HG03025 (cell line): ENCODE measurements around the gene DMD.

ENCODE experiments used
- ATAC-seq: cut with Tn5 transposase; IDR thresholded peaks from one replicate; pipeline ENCODE4 v1.9.1; 2021; ENCODE audit warnings: mild to moderate bottlenecking, moderate library complexity; ENCODE audit not compliant: unreplicated experiment, low FRiP score

DMD gene

DNA sequence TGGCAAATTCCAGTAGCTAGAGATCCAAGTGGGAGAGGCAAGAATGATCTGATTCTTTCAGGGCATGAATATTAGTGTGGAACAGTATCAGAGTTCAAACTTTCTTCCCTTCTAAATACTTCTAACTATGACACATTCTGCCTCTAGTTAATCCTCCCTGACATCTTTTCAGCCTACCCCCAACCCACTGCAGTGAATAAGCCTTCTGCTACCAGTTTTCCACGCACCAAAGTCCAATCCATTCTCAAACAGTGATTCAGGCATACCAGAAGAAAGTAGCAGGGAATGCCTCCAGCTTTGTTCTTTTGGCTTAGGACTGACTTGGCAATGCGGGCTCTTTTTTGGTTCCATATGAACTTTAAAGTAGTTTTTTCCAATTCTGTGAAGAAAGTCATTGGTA lies 1984.1 kb downstream of the DMD start:
- no peak for ATAC-seq

DNA sequence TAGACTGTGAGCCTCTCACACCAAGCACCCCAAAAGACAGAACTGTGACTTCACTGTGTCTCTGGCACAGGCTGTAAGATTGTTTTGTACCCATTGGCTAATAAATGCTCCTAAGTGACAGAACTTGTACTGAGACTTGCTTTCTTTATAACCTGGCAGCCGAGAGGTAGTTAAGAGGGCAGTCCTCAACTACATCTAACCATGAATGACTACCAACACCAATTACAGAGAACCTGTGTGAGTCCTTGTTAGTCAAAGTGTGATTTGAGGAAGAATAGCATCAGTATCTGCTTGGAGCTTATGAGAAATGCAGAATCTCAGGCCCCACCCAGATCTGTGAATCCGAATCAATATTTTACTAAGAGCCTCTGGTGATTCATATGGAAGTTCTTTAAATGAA lies 1985.5 kb downstream of the DMD start:
- ATAC-seq, result no peak

DNA sequence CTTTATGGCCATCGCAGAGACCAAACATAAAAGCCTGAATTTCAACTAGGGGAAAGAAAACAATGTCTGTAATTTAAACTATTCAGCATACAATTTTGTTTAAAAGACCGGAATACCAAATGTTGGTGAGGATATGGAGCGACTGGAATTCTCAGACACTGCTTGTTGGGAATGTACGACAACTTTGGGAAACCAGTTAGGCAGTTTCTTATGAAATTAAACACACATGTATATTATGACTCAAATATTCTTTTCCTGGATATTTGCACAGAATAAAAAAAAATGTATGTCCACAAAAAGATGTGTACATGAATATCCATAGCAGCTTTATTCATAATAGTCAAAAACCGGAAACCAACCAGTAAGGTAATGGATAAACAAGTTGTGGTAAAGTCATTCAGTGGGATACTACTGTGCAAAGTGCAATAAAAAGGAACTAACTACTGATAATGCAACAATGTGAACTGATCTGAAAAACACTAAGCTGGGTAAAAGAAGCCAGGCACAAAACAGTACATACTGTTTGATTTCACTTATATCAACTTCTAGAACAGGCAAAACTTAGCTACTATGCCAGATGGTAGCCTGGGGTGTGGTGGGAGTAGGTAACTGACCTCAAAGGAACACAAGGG lies 1986.9 kb downstream of the DMD start:
- ATAC-seq, result no peak

DNA sequence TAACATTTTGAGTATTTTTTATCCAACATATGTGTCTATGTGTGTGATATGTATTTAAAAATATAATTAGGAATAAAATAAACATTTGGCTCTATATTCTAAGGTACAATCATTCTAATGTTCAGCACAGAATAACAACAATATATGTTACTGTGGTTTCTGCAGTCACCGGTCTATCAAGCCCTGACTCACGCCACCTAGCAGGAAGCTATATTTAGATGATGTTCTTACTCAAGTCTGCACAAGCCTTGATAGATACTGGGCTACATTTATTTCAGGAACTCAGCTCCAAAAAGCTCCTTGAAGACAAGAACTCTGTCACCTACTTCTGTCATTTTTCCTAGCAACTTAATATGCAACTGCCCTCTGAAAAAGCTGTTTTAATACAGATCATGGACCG lies 1987.5 kb downstream of the DMD start:
- peak; percentile 53 for ATAC-seq

DNA sequence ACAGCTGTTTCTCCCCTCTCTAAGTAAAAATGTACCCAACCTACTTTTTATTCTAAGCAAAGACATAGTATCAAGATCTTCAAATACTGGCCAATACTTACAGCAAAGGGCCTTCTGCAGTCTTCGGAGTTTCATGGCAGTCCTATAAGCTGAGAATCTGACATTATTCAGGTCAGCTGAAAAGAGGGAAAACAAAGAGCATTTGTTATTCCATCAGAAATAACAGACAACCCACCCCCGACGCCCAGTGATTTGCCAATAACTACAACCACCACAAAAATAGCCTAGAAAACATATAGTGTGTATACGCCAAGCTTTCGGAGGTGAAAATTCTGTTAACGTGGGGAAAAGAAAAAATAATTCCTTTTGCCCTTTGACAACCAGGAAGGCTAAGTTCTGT lies 1988.4 kb downstream of the DMD start:
- no peak for ATAC-seq

DNA sequence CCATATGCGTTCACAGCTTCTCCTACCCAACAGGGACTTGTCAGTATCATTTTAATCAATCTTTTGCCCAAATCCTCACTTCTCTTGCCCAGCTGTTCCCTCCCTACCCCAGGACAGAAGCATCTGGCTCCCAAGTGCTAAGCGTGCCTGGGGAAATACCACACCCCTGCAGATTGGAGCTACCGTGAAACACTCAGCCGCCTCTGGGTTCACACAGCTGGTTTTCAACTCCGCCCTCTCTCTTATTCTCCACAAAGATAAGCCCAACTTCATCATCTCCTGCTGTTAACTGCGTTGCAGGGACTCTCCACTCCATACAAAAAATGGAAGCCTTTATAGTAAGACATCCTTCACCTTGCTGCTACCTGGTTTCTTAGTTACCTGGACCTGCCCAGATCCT lies 1992.2 kb downstream of the DMD start:
- ATAC-seq, result no peak

DNA sequence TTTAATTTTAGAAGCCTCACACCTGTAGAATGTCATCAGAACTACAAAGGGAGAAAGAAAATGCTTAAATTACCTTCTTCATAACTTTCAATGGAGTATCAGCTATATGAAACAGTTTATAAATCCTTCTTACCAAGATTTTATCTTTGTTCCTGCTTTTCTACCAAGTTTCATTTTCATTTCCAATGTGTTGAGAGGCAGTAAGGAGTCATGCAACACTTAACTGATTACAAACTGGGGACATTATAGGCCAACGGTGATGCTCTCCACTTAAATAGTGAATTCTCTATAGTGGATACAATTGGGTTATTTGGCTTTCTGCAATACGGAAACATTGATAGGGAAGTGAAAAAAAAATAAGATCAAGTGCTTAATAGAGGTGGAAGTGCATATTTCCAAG lies 1994.3 kb downstream of the DMD start:
- ATAC-seq, result no peak

DNA sequence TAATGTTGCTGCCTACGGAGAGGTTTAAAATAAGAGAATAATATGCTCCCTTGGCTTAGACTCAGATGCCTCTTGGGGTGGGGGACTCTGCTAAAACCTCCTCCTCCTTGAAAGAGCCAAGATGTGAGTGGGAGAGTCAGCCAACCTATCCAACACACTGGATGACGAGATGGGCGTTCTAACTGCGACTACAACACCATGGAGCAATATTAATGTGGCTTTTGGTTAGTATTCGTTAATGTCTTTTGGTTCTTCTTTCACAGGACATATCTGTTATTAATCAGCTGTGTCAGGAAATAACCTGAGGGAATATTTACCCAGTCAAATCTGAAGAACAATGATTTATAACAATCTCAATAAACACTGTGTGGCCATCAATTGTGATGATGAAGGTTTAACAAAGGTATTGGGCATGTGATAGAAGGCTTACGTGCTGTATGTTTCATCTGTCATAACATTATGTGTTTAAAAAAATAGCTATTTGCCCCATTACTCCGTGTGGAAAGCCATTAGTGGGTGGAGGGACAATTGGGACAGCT lies 1996.0 kb downstream of the DMD start:
- ATAC-seq, result no peak

DNA sequence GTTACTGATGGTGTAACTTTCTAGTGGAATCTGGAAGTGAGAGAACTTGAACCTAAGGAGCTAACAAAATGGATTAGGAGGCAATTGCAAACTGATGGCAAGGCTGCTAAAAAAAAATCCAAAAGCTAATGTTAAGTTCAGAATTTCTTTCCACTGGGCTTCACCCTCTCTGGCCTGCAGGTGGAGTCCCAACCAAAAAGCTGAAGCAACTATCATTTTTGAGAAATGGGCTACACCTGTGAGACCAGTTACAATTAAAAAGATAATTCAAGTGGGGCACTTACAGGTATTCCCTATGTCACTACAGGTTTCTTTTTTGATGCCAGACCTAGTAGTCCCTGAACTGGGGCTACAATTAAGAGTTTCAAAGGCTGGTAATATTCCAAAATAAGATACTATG lies 1997.4 kb downstream of the DMD start:
- ATAC-seq, result no peak

DNA sequence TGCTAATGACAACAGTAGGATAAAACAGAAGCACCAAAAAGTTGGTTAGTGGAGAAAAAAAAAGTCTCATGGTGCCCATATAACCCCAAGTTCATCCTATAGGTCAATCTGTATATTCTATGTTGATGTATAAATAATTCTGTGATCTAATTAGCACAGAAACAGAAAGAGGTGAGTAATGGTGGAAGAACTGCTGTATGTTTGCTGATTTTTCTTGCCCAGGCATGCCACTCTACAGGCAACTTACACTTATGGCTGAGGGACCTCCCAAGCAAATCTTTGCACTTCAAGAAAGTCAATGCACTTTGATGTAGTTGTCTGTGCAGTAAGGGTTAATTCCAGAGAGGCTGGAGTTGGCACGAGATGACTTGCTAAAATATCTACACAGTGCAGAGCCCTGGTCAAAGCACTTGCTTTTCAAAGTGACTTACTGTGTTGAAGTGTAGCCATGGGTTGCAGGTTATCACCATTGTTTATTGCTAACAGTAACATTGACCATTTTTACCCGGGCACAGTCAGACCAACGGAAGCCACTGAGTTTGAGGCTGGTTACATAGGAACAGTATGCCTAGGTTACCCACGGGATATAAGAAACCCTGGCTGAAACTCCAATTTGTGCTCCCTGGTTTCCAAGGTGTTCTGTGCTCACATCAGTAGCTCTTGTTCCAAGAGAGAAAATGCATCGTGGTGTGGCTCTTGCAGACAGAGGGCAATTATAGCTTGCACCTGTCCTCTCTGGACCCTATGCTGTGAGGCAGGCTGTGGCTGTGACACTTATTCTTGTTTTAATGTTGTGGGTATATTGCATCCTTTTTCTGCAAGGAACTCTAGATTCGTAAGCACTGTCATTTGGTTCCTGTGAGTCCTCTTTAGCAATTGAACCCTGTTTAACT lies 1998.2 kb downstream of the DMD start:
- ATAC-seq, result no peak

DNA sequence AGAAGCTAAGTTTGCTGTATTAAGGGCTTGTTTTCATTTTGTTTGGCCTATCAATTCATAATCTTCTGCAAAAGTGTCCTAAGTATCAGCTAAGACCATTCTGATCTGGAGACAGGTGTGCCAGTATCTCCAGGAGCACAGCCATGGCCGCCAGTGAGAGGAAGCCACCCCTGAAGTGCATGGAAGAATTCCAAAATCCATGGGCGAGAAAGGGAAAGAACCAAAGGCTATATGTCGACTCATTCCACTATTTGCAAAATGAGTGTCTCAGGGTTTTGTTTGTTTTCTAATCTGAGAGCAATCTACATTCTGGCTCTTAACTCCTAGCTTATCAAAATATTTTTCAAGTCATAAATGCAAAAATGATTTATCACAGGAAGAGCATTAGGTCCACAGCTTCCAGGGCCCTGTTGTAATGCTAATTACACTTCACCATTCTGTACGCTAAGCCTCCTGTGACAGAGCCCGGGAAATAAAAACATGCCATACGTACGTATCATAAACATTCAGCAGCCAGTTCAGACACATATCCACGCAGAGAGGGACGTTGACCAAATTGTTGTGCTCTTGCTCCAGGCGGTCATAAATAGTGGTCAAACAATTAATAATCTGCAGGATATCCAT lies 2002.2 kb downstream of the DMD start:
- ATAC-seq, result no peak

DNA sequence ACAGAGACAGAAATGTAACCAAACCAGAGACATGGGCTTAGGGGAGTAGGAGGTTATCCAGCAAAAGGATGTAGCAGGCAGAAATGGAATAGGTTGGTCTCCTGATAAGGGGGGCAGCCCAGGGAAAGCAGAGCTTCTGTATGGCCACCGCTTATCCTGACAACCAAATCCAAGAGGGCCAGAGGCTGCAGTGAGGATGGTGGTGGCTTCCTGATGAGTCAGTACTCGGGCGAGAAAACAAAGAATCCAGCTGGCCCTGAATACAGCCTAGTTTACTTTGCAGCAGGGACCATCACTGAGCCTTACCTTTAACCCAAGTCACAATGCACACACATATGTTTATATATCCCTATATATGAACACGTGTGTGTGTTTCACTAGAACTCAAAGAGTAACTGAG lies 2009.8 kb downstream of the DMD start:
- ATAC-seq, result no peak

DNA sequence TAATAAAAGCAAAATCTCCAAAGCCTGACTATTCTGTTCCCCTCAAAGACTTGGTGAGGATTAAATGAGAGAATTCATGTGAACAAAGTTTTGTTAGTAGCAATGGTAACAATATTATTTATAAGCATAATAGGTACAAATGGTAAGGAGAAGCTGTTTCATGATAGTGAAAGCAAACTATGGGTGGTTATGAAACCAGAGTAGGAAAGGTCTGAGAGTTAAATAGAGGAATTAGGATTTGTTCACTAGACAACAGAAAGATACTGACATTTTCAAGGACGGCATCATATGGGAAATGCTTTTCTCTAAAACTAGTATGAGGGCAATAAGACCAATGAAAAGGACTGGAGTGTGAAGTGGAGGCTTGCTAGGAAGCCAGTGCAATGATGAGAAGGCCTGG lies 2010.9 kb downstream of the DMD start:
- no peak for ATAC-seq

DNA sequence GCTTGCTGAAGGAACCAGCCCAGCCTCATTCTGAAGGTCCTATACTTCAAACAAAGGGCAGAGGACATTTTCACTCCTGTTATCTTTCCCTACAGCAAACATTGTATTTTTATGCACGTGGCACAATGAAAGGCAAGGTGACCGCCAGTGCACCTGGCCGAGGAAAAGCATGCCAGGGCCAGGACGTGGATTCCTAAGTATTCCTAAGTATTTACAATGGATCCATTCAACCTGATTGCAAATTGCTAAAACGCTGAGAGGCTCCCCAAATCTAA lies 2011.6 kb downstream of the DMD start:
- ATAC-seq, result no peak

DNA sequence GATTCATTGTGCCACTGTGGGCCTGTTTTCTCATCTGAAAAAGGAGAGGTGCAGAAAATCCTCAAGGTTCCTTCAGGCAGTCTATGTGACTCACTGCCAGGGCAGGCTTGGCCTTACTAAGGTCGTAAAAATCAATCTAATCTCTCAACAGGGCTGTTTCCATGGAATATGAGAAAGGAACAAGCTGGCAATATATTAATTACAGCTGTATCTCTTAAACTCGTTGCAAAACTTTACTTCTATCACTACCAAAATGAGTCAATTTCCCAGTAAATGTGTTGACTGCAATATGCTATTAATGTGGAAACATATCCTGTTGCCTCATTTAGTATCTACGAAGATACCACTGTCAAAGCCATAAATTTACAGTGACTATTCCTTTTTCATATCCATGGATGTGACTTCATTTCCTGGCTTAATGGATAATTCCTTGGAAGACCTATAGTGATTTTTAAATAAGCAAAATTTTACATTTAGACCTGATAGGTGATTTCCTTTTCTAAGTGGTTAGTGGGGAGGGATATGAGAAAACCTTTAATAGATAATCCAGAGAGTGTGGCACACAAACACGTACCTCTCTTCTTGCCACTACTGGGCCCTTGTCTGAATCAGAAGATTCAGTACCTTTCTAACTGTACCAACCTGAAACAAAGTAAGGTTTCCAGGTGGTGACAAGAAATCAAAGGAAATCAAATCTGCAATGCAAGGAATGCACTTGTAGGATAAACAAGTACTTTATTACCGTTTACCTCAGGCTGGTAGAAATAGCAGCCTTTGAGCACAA lies 2012.1 kb downstream of the DMD start:
- no peak for ATAC-seq

DNA sequence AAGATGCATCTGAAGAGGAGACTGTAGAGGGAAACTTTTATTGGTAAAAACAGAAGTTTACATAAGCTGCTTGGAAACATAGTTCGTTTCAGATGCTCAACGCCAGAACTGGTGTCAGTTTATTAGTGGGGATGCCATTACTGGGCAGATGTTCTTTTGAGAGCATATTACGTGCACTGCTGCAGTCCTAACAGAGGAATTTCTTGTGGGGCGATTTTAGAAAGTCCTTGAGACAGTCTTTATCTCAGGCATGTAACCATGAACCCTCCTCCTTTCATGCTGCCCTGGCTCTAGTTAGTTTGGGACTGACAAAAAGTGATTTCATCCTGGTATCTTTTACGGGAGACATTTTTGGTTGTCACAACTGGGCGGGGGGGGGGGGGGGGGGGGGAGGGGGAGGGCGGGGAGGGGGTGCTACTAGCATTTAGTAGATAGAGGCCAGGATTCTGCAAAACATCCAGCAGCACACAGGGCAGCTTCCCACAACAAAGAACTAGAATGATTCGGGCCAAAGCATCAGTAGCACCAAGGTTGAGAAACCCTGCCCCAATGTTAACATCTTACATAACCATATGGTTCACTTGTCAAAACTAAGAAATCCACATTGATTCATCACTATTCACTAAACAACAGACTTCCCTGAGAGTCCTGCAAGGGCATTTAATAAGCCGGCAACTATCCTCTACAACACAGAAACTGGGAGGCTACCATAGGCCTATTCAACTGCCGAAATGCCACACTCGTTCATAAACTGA lies 2021.0 kb downstream of the DMD start:
- no peak for ATAC-seq

DNA sequence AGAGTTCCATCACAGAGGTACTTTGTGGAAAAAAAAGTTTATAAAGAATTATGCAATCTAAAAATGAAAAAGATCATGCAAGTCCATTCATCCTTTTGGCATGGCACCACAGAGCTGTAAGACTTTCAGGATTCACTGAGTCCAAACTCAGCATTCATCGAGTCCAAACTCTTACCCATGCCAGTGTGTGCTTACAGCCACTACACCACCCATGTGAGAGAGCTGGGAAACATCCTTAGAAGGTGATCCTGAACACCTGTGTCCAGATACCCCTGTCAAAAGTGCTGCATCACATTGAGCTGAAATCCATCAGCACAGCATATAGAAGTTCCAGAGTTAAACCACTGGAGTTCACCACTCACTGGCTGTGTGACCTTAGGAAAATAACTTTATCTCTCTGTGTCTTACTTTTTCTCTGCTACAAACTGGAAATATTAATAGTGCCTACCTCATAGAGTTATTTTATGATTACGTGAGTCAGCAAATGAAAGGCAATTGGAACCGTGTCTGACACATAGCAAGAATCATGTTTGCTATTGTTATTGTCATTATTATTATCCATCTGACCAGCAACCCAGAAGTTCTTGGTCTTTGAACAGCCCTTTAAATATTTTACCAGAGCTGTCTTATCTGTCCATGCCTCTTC lies 2024.5 kb downstream of the DMD start:
- no peak for ATAC-seq

DNA sequence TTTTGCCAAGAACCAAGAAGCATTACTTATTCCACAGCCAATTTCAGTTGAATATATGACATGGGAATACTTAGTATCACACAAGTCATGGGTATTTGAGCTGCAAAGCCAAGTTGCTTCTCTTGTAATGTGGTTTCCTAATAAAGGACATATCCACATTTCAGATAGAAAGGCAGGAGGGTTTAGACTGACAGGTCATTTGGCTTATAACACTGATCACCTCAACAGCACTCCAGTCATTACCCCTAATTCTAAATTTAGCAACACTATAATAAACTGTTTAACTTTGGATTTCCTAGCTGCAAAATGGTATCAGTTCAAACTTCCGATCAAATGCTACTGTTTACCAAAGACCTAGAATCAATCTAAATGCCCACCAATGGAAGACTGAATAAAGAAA lies 2025.5 kb downstream of the DMD start:
- ATAC-seq, result no peak

DNA sequence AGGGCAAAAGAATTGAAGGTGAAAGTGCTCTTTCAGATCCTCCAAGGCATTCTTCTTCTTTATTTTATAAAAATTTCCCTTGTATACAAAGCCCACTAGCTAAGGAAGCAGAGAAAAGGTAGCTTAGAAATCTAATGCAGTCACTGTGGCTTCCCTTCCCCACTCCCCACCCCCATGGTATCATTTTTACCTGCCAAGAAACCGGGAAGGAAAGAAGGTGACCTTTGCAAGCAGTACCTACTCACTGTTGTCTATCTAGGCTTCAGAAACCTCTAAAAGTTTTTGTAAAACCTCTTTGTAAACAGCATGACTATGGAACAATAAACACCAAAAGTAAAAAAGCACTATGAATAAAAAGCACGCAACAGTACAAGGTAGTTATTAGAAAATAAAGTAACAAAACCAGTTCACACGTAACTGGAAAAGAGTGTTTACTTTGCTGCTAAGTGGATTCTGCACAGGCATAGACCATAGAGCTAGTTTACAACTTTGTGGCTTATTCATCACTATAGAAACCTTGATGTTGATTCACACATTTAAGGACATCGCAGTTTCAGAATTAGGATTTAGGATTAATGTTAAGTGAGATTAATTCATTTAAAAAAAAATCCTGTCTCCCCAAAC lies 2029.9 kb downstream of the DMD start:
- no peak for ATAC-seq
